ENCODE results near the gene NPRL2. TPM values are rescaled to one million over a fixed set of nuclear protein-coding genes. Genes with fewer than 3 reads are reported as not detected.

NPRL2 gene
- total RNA-seq, 1 experiment from 2014 or later: 57.4 TPM

GRCh38 chr3:50351323-50351697 lies 735 bp upstream of the NPRL2 start:
- no peak for DNase-seq (ENCODE audit: low read depth)

- no peak for DNase-seq (ENCODE audit: low read depth)
Measured at GRCh38 chr3:50350213-50350526, 405 bp downstream of the NPRL2 start.

- DNase-seq (ENCODE audit: low read depth): peak; percentile 82
Measured at GRCh38 chr3:50347187-50347813, 3.3 kb downstream of the NPRL2 start.

- no peak for DNase-seq (ENCODE audit: low read depth)
Measured at GRCh38 chr3:50345586-50346234, 4.9 kb downstream of the NPRL2 start, which contains the start of gene ZMYND10. TSS of gene ZMYND10 (minus strand) at chr3:50345732. CDS start at chr3:50345579, 153 bp downstream.

GRCh38 chr3:50345008-50345407 lies 5.6 kb downstream of the NPRL2 start:
- DNase-seq (ENCODE audit: low read depth): no peak

GRCh38 chr3:50342813-50343633 lies 7.6 kb downstream of the NPRL2 start:
- DNase-seq (ENCODE audit: low read depth): no peak

- no peak for DNase-seq (ENCODE audit: low read depth)
Measured at GRCh38 chr3:50341996-50342650, 8.5 kb downstream of the NPRL2 start.

- DNase-seq (ENCODE audit: low read depth): no peak
Measured at GRCh38 chr3:50341537-50341936, 9.0 kb downstream of the NPRL2 start.

- no peak for DNase-seq (ENCODE audit: low read depth)
Measured at GRCh38 chr3:50340448-50341329, 9.9 kb downstream of the NPRL2 start, which contains the start of gene RASSF1. TSS of gene RASSF1 (minus strand) at chr3:50340836. CDS start at chr3:50340805, 31 bp downstream.

GRCh38 chr3:50340147-50340447 lies 10.5 kb downstream of the NPRL2 start:
- no peak for DNase-seq (ENCODE audit: low read depth)

- DNase-seq (ENCODE audit: low read depth): no peak
Measured at GRCh38 chr3:50339485-50340146, 11.0 kb downstream of the NPRL2 start.

GRCh38 chr3:50338965-50339364 lies 11.6 kb downstream of the NPRL2 start:
- no peak for DNase-seq (ENCODE audit: low read depth)

GRCh38 chr3:50337175-50337861 lies 13.3 kb downstream of the NPRL2 start:
- DNase-seq (ENCODE audit: low read depth): peak; percentile 99

GRCh38 chr3:50336452-50337174 lies 14.0 kb downstream of the NPRL2 start:
- no peak for DNase-seq (ENCODE audit: low read depth)

- DNase-seq (ENCODE audit: low read depth): no peak
Measured at GRCh38 chr3:50334339-50335075, 16.1 kb downstream of the NPRL2 start.

GRCh38 chr3:50333744-50334328 lies 16.7 kb downstream of the NPRL2 start:
- DNase-seq (ENCODE audit: low read depth): peak; percentile 59

GRCh38 chr3:50331364-50331907 lies 19.1 kb downstream of the NPRL2 start:
- DNase-seq (ENCODE audit: low read depth): no peak

- DNase-seq (ENCODE audit: low read depth): no peak
Measured at GRCh38 chr3:50330330-50330729, 20.2 kb downstream of the NPRL2 start.
